Peyer's patch (tissue), 4 donors: ENCODE results near the gene CORO1C. TPM values are rescaled to one million over a fixed set of nuclear protein-coding genes. Genes with fewer than 3 reads are reported as not detected.
"Not testable (repeated sequence)": the region's sequence is repeated elsewhere in the genome, so short reads cannot be mapped to it uniquely, and the experiment has no call there.

Source experiments
- DNase-seq, 3 donors: peaks; one replicate each; pipeline ENCODE4 v3.0.0-alpha.2; 2017 to 2019
- H3K27ac ChIP-seq, 4 donors: fragments of 200-600 bp; sonication (generic); one replicate each; pipeline ENCODE4 v1.5.1; 2016 to 2019
- H3K27me3 ChIP-seq, 2 donors: fragments of 200-600 bp; sonication (generic); one replicate each; pipeline ENCODE4 v1.5.1; 2019
- H3K36me3 ChIP-seq, 3 donors: fragments of 200-600 bp; sonication (generic); one replicate each; pipeline ENCODE4 v1.5.1; 2016 to 2019
- H3K4me1 ChIP-seq, 4 donors: fragments of 200-600 bp; sonication (generic); one replicate each; pipeline ENCODE4 v1.5.1; 2016 to 2019
- H3K4me3 ChIP-seq, 4 donors: fragments of 200-600 bp; sonication (generic); 1 replicate in 3 of 4; 2 replicates in 1 of 4; pipeline ENCODE4 v1.5.1; 2016 to 2019; ENCODE audit warnings: mild to moderate bottlenecking in 1 of 4
- H3K9me3 ChIP-seq, 4 donors: fragments of 200-600 bp; sonication (generic); one replicate each; pipeline ENCODE4 v1.5.1; 2016 to 2019; ENCODE audit warnings: mild to moderate bottlenecking in 1 of 4
- POLR2A ChIP-seq, 2 donors: fragments of 450-650 bp; IDR thresholded peaks; one replicate each; pipeline ENCODE4 v1.5.1; 2017; ENCODE audit warnings: antibody characterized with exemption in 2 of 2, mild to moderate bottlenecking in 2 of 2, moderate library complexity in 2 of 2
- total RNA-seq, 4 donors: library from RNA; depleted of rRNA; stranded (reverse); fragments of >200 nt; gene quantifications; one replicate each; pipeline ENCODE4 v1.1.0, GENCODE V29; 2016
- TF ChIP-seq, protein P1 (sequence below), 6 experiments: fragments of 450-650 bp in 4 of 6; fragments of 200-600 bp in 2 of 6; sonication (generic) in 1 of 6; IDR thresholded peaks; one replicate each; pipeline ENCODE4 v1.5.1; 2017 to 2019; ENCODE audit warnings: antibody characterized with exemption in 6 of 6, mild to moderate bottlenecking in 3 of 6, moderate library complexity in 1 of 6

CORO1C gene
- total RNA-seq, 4 donors from 2014 or later = 76.3 to 144 (median 87.4) TPM

DNA sequence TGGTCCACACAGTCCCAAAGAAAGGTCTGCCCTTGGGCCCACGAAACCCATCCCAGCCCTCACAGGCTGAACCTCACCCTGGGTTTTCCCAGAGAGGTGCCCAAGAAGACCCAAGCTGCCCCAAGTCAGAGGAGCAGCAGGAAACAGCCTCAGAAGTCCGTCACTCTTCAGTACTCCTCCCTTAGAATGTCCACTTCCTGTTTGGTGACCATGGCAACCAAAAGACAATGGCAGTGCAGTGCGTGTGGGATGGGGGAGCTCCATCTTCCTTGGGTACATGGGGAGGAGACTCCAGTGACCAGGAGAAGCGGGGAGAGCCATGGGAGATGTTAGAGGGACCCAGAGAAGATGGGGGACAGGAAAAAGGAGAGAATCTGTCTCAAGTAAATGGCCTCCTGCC, 108.9 kb downstream of the CORO1C start:
- no peaks in the 10 kb centered on the region for H3K27me3 ChIP-seq
- H3K4me3 ChIP-seq = no peak overlapping the region
- peaks cover 0 to 8% (median 5%) of the 10 kb centered on the region in 4 donors for H3K4me1 ChIP-seq
- no peaks in the 10 kb centered on the region for H3K36me3 ChIP-seq
- no peak overlapping the region for H3K27ac ChIP-seq
- H3K9me3 ChIP-seq = no peaks in the 10 kb centered on the region
- no peak for DNase-seq
- TF ChIP-seq, protein P1, sequence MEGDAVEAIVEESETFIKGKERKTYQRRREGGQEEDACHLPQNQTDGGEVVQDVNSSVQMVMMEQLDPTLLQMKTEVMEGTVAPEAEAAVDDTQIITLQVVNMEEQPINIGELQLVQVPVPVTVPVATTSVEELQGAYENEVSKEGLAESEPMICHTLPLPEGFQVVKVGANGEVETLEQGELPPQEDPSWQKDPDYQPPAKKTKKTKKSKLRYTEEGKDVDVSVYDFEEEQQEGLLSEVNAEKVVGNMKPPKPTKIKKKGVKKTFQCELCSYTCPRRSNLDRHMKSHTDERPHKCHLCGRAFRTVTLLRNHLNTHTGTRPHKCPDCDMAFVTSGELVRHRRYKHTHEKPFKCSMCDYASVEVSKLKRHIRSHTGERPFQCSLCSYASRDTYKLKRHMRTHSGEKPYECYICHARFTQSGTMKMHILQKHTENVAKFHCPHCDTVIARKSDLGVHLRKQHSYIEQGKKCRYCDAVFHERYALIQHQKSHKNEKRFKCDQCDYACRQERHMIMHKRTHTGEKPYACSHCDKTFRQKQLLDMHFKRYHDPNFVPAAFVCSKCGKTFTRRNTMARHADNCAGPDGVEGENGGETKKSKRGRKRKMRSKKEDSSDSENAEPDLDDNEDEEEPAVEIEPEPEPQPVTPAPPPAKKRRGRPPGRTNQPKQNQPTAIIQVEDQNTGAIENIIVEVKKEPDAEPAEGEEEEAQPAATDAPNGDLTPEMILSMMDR (IDR thresholded peaks at IDR 0.05) = no peak
- TF ChIP-seq POLR2A (IDR thresholded peaks at IDR 0.05) = no peak

- Histone ChIP-seq H3K27me3 (no peaks in the 10 kb centered on the region), H3K9me3 (no peaks in the 10 kb centered on the region), H3K4me1 (peaks cover 0 to 17% (median 12%) of the 10 kb centered on the region in 4 donors), H3K27ac (no peak overlapping the region), H3K36me3 (no peaks in the 10 kb centered on the region), H3K4me3 (no peak overlapping the region)
- no peak for TF ChIP-seq POLR2A (IDR thresholded peaks at IDR 0.05)
- TF ChIP-seq, protein P1 (IDR thresholded peaks at IDR 0.05) = no peak
- DNase-seq = no peak
These were observed 110.2 kb downstream of the CORO1C start for GRCh38 chr12:108621161-108621560.

DNA sequence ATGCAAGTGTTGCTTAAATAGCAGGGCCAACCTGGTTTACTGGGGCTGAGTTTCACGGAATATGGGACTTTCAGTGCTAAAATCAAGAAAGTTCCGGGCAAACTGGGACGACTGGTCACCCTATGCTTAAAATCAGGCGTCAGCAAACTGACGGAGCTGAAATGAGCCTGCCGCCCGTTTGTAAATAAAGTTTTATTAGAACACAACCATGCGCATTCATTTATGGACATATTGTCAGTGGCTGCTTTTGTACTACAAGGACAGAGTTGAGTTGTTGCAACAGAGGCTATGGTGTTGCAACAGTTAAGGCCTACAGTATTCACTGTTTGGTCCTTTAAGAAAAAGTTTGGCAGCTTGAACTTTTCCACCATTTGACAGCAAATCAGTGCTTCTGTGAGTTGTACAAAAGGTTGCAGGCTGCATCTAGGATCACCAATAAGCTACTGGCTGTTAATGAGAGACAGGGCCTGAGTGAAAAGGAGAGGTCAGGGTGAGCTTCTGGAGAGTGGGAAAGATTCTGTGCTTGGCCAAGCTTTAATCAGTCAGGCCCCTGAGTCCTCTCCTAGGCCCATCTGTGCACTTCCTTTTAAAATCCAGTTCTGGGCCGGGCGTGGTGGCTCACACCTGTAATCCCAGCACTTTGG, 111.0 kb downstream of the CORO1C start:
- no peak for DNase-seq
- Histone ChIP-seq H3K27ac (no peak overlapping the region), H3K4me3 (no peak overlapping the region), H3K27me3 (no peaks in the 10 kb centered on the region), H3K9me3 (no peaks in the 10 kb centered on the region), H3K4me1 (peaks cover 0 to 17% (median 12%) of the 10 kb centered on the region in 4 donors), H3K36me3 (no peaks in the 10 kb centered on the region)
- TF ChIP-seq POLR2A (IDR thresholded peaks at IDR 0.05) = no peak
- TF ChIP-seq, protein P1 (IDR thresholded peaks at IDR 0.05) = no peak

DNA sequence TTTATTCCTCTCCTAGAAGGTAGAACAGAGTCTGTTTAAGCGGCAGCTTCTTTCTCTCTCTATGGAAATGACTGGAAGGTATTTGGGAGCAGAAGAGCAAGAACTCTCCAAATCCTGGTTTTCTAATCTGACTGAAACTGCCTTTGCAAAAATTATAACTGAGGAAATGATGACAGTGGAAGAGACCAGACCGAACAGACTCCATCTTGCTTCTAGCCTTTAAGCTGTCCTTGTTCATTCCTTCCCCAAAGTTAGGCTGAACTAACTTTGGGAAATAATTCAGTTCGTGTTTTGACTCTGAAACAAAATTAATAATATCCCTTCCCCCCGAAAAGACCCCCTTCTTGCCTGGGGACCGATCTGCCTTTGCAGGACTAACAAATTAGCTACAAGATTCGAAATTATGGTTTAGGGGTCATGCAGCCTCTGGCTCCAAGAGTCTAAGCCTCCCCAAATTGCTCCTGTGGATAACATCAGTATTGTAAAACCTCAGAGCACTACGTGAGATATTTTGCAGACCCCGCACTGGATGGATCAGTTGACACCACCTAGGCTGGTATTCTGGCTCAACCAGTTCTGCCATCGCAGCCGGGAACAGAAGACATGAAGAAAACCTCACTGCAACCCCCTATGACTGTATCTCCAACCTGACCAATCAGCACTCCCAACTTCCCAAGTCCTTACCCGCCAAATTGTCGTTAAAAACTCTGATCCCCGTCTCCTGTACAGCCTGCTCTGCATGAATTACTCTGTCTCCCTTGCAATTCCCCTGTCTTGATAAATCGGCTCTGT, 111.8 kb downstream of the CORO1C start:
- no peak for TF ChIP-seq POLR2A (IDR thresholded peaks at IDR 0.05)
- TF ChIP-seq, protein P1 (IDR thresholded peaks at IDR 0.05) = no peak
- Histone ChIP-seq H3K36me3 (no peaks in the 10 kb centered on the region), H3K4me1 (peaks cover 0 to 17% (median 12%) of the 10 kb centered on the region in 4 donors), H3K27me3 (no peaks in the 10 kb centered on the region), H3K9me3 (no peaks in the 10 kb centered on the region), H3K27ac (no peak overlapping the region), H3K4me3 (no peak overlapping the region)
- no peak for DNase-seq

DNA sequence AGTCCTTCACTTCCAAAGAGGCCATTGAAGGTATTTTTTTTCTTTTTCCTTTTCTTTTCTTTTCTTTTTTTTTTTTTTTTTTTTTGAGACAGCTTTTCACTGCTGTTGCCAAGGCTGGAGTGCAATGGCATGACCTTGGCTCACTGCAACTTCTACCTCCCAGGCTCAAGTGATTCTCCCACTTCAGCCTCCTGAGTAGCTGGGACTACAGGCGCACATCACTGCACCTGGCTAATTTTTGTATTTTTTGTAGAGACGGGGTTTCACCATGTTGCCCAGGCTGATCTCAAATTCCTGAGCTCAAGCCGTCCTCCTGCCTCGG, 112.4 kb downstream of the CORO1C start:
- H3K36me3 ChIP-seq, DNase-seq, H3K4me3 ChIP-seq, H3K9me3 ChIP-seq, H3K27me3 ChIP-seq, H3K27ac ChIP-seq: not testable (repeated sequence)
- H3K4me1 ChIP-seq = peaks cover 0 to 17% (median 12%) of the 10 kb centered on the region in 4 donors
